Epithelial cell of esophagus (primary cell): ENCODE results near the gene BCAR3.

Experiments used
- DNase-seq: peaks from one replicate; pipeline ENCODE4 v3.0.0; 2010; ENCODE audit warnings: low read depth
- H3K4me3 ChIP-seq: 2 replicates; pipeline ENCODE4 v1.5.1; 2011; ENCODE audit warnings: mild to moderate bottlenecking, low read length, control low read depth
- TF ChIP-seq, protein P1 (sequence below): IDR thresholded peaks from 2 replicates; pipeline ENCODE4 v1.5.1; 2011; ENCODE audit warnings: low read depth, mild to moderate bottlenecking, low read length, control low read depth, inconsistent platforms; ENCODE audit not compliant: insufficient read depth; ENCODE audit errors: missing control alignments

The BCAR3 gene

DNA sequence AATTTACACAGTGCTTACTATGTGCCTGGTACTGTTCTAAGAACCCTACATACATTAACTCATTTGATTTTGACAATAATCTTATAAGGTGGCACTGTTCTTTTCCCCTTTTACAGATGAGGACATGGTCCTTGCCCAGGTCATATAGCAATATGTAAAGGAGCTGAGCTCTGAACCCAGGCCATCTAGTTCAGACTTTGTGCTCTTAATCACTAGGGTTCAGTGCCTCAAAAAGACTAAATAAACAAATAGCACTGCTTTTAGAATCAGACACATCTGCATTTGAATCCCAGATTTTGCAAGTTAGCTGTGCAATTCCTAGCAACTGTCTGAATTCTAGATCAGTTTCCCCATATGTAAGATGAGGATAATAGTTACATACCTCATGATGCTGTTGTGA, 8.7 kb upstream of the BCAR3 start:
- TF ChIP-seq, protein P1, sequence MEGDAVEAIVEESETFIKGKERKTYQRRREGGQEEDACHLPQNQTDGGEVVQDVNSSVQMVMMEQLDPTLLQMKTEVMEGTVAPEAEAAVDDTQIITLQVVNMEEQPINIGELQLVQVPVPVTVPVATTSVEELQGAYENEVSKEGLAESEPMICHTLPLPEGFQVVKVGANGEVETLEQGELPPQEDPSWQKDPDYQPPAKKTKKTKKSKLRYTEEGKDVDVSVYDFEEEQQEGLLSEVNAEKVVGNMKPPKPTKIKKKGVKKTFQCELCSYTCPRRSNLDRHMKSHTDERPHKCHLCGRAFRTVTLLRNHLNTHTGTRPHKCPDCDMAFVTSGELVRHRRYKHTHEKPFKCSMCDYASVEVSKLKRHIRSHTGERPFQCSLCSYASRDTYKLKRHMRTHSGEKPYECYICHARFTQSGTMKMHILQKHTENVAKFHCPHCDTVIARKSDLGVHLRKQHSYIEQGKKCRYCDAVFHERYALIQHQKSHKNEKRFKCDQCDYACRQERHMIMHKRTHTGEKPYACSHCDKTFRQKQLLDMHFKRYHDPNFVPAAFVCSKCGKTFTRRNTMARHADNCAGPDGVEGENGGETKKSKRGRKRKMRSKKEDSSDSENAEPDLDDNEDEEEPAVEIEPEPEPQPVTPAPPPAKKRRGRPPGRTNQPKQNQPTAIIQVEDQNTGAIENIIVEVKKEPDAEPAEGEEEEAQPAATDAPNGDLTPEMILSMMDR: no peak
- no peak overlapping the region for H3K4me3 ChIP-seq
- DNase-seq: no peak

DNA sequence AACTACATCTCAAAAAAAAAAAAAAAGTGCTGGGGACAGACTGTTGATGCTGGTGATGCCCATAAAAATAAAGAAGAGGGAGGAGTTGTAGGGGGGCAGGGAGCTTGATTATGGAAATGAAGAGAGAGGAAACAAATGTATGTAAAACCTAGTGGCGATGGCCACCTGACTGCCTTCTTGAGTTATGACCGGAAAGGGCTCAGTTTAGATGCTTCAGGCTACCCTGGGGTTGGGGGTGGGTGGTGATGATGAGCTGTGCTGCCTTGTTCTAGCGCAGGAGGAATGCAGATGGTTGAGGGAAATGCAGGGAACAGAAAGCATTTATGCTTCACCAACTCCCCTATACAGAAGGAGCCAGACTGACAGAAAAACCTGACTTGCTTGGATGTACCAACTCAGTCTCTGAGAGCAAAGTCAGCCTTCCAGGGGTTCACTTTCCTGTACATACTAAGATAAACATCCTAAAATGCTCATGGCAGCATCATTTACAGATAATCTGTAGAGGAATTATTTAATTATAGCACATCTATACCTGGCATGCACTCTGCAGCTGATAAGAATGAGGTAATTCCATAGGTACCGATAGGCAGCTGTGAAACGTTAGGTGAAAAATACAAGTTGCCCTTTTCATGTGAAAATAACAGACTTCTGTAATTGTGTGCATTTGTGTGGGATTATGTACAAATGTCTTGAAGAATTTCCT, 8.0 kb upstream of the BCAR3 start:
- DNase-seq: no peak
- TF ChIP-seq, protein P1: no peak

GRCh38 chr1:93687542-93687941, 5.9 kb upstream of the BCAR3 start:
- no peak overlapping the region for H3K4me3 ChIP-seq
- DNase-seq: no peak
- TF ChIP-seq, protein P1: no peak

More for the DNA sequence above, 8.0 kb upstream of the BCAR3 start:
- H3K4me3 ChIP-seq: no peak overlapping the region

DNA sequence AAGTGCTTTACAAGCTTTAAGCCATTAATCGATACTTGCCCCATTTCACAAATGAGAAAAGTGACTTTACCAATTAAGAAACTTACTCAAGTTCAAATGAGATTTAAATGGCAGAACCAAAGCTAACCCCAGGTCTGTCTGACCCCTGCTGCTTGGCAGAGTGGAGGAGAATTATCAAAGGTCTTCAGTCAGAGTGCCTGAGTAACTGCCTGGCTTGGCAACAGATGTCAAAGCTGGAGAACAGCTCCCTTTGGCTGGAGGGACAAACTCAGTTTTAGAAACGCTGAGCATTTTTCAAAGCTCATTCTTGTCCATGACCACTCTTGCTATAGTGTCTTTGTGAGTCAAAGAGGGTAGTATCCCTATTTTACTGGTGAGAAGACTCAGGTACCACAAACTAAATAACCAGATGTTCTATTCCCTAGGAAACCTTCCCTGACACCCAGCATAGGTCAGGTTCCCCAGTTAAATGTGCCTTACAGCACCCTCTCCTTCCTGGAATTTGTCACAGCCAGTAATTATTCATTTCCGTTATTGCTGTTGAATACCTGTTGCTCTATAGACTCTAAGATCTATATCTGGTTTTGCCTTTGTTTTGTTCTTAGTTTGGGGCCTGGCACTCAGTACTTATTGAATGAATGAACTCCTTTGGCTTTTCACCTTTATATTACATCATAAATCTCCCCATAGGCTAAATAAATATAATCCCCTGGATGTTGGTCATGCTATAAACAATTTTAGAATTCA, 5.0 kb upstream of the BCAR3 start:
- DNase-seq: no peak
- H3K4me3 ChIP-seq: no peak overlapping the region
- TF ChIP-seq, protein P1: no peak

DNA sequence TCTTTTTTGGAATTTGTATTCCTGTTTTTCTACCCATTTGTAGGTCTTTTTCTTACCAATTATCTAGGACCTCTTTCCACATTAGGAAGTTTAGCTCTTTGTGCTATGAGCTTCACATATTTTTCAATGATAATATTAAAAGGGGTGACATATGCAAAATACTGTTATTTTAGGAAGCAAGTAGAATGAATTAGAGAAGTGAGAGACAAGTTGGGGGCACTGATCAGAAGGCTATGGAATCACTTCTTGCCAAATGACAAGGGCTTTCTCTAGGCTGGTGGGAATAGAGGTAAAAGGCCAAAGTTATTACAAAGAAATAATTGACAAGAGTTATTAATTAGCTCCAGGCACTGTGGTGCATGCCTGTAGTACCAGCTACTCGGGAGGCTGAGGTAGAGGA, 4.3 kb upstream of the BCAR3 start:
- no peak overlapping the region for H3K4me3 ChIP-seq
- DNase-seq: no peak
- TF ChIP-seq, protein P1: no peak

- TF ChIP-seq, protein P1: no peak
- no peak for DNase-seq
Measured at GRCh38 chr1:93683234-93683633, 1.6 kb upstream of the BCAR3 start.

GRCh38 chr1:93681989-93682412, 364 bp upstream of the BCAR3 start:
- peak overlapping the region; percentile 77 for H3K4me3 ChIP-seq
- TF ChIP-seq, protein P1: no peak
- no peak for DNase-seq

More at GRCh38 chr1:93683234-93683633, 1.6 kb upstream of the BCAR3 start:
- no peak overlapping the region for H3K4me3 ChIP-seq
